ENCODE results near the gene VPS25.

The VPS25 gene

DNA sequence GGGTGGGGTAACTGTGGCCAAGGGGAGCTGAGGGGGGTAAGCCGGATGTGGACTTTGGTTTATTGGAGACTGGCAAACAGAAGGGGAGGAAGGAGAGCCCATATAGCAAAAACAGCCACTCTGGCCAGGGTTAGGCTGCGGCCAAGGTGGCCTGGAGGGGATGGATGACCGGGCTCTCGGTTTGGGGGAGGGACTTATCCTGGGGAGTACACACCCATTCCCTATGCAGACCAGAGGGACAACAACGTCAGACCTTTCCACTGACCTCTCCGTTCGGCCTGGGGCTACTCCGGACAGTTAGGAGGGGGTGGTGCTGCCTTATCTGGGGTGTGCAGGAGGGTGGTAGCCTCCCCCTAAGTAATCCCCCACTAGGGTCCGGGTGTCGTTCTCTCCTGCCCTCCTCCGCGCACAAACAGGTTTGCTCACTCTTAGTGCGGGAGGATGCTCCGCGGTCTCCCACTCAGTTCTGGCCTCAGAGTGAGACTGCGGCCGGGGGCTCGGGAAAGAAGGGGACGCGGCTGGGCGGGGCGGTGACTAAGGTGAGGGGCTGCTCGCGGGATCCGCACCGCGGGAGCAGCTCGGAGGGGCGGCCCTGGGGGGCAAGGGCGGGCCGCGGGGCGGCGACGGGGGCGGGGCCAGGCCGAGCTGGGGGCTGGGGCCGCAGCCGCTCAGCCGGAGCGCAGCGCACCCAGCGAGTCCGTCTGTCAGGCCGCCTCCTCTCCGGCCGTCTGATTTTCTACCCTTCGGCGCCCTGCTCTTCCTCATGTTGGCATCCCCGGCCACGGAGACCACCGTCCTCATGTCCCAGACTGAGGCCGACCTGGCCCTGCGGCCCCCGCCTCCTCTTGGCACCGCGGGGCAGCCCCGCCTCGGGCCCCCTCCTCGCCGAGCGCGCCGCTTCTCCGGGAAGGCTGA lies 6.9 kb downstream of the VPS25 start, which contains the start of gene WNK4:
TSS of gene WNK4 (plus strand) at position 675 of the 915 bp plus-strand sequence. CDS start at position 764, 89 bp downstream.
- DNase-seq (ENCODE audit: insufficient read length, low spot score) (peak; percentile 80), FAIRE-seq (no peak)
- peak; percentile 41; the same call in 1 of the 2 replicates for TF ChIP-seq POLR2A (IDR thresholded peaks at IDR 0.05; ENCODE audit: low read depth, low read length)

DNA sequence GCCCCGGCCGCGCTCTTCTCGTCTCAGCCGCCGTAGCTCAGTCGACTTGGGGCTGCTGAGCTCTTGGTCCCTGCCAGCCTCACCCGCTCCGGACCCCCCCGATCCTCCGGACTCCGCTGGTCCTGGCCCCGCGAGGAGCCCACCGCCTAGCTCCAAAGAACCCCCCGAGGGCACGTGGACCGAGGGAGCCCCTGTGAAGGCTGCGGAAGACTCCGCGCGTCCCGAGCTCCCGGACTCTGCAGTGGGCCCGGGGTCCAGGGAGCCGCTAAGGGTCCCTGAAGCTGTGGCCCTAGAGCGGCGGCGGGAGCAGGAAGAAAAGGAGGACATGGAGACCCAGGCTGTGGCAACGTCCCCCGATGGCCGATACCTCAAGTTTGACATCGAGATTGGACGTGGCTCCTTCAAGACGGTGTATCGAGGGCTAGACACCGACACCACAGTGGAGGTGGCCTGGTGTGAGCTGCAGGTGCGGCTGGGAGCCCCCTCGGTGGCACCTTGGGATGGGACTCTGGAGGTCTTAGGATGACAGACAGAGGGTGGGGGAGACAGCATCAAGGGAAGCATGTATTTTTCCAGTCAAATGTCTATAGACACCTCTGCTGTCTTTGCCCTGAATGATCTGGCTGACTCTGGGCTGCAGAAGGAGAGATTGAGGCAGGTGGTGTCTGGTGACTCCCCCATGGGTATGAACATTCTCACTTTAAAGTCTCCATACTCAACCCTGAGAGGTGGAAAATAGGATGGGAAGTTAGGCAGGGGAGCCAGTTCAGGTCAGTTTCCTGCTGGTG lies 7.8 kb downstream of the VPS25 start:
- FAIRE-seq: no peak

DNA sequence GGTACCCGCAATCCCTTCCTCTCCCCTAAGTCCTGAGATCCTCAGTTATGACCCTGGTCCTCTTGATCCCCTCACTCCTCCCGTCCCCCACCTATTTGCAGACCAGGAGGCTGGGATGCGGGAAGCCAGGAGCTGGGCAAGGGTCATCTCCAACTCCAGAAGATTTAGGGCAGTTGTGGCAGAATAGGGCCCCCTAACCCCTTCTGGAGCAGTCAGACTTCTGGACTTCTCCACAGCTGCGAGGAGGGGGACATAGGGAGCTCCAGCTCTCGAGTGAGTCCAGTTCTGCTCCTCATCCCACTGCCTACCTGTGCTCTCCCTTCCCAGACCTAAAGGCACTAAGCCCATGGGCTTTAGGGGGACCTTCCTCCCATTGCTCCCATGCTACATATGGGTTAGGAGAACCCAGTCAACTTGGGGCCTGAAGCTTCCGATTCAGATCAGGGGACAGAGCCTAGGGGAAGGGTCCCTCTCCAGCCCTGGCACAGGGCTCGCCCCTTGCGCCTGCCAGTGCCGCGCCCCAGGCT lies 8.5 kb downstream of the VPS25 start:
- FAIRE-seq (no peak), DNase-seq (ENCODE audit: insufficient read length, low spot score) (no peak)
- no peak for TF ChIP-seq POLR2A (IDR thresholded peaks at IDR 0.05; ENCODE audit: low read depth, low read length)

More for the DNA sequence above, 7.8 kb downstream of the VPS25 start:
- no peak for TF ChIP-seq POLR2A (IDR thresholded peaks at IDR 0.05; ENCODE audit: low read depth, low read length)
- no peak for DNase-seq (ENCODE audit: insufficient read length, low spot score)

GRCh38 chr17:42782166-42783061 lies 9.2 kb downstream of the VPS25 start:
- FAIRE-seq: no peak
- no peak for DNase-seq (ENCODE audit: insufficient read length, low spot score)
- TF ChIP-seq POLR2A (IDR thresholded peaks at IDR 0.05; ENCODE audit: low read depth, low read length): no peak

- FAIRE-seq (peak; percentile 81), DNase-seq (ENCODE audit: insufficient read length, low spot score) (peak; percentile 82)
- TF ChIP-seq POLR2A (IDR thresholded peaks at IDR 0.05; ENCODE audit: low read depth, low read length): no peak
Observed at GRCh38 chr17:42783062-42783790, 10.0 kb downstream of the VPS25 start.

GRCh38 chr17:42783791-42784138 lies 10.5 kb downstream of the VPS25 start:
- DNase-seq (ENCODE audit: insufficient read length, low spot score): no peak
- no peak for TF ChIP-seq POLR2A (IDR thresholded peaks at IDR 0.05; ENCODE audit: low read depth, low read length)
- no peak for FAIRE-seq

- no peak for FAIRE-seq
- TF ChIP-seq POLR2A (IDR thresholded peaks at IDR 0.05; ENCODE audit: low read depth, low read length): no peak
- DNase-seq (ENCODE audit: insufficient read length, low spot score): no peak
Observed at GRCh38 chr17:42784409-42784808, 11.2 kb downstream of the VPS25 start.

- DNase-seq (ENCODE audit: insufficient read length, low spot score): no peak
Observed at GRCh38 chr17:42784811-42785592, 11.8 kb downstream of the VPS25 start.

GRCh38 chr17:42787266-42787665 lies 14.0 kb downstream of the VPS25 start:
- FAIRE-seq (no peak), DNase-seq (ENCODE audit: insufficient read length, low spot score) (no peak)
- no peak for TF ChIP-seq POLR2A (IDR thresholded peaks at IDR 0.05; ENCODE audit: low read depth, low read length)

More at GRCh38 chr17:42784811-42785592, 11.8 kb downstream of the VPS25 start:
- FAIRE-seq: no peak
- TF ChIP-seq POLR2A (IDR thresholded peaks at IDR 0.05; ENCODE audit: low read depth, low read length): no peak

DNA sequence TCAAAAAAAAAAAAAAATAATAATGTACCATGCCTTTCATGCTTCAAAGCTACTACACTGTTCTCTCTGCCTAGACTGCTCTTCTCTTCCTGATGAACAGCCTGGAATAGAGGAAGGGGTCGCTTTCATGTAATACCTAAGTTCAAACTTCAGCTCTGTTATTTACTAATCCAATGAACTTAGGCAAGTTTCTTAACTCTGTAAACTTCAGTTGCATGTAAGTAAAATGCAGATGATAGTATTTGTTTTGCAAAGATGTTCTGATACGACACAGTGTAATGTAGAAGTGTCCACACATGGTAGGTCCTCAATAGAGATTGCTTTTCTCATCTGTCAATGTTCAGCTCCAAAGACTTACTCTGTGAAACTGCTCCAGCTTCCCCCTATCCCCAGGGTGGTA lies 18.7 kb downstream of the VPS25 start:
- no peak for FAIRE-seq
- TF ChIP-seq POLR2A (IDR thresholded peaks at IDR 0.05; ENCODE audit: low read depth, low read length): no peak
- DNase-seq (ENCODE audit: insufficient read length, low spot score): no peak

GRCh38 chr17:42792545-42792944 lies 19.3 kb downstream of the VPS25 start:
- DNase-seq (ENCODE audit: insufficient read length, low spot score) (no peak), FAIRE-seq (no peak)
- no peak for TF ChIP-seq POLR2A (IDR thresholded peaks at IDR 0.05; ENCODE audit: low read depth, low read length)

GRCh38 chr17:42795061-42795460 lies 21.8 kb downstream of the VPS25 start:
- no peak for DNase-seq (ENCODE audit: insufficient read length, low spot score)
- no peak for FAIRE-seq
- TF ChIP-seq POLR2A (IDR thresholded peaks at IDR 0.05; ENCODE audit: low read depth, low read length): no peak
